22Rv1 (cell line): Measurements from ENCODE around the gene C7orf33.

Experiments
- H3K27ac ChIP-seq: fragments of 450-650 bp; 2 replicates; pipeline ENCODE4 v1.5.1; 2017
- CTCF ChIP-seq: fragments of 450-650 bp; IDR thresholded peaks from 2 replicates; pipeline ENCODE4 v1.5.1; 2017; ENCODE audit warnings: mild to moderate bottlenecking
- ZFX ChIP-seq: fragments of 450-650 bp; IDR thresholded peaks from 2 replicates; pipeline ENCODE4 v1.6.1; 2017; ENCODE audit warnings: antibody characterized with exemption, borderline replicate concordance

Gene C7orf33

GRCh38 chr7:148590471-148590870 lies at the start of gene C7orf33:
Gene C7orf33 (plus strand): TSS chr7:148590766. CDS start chr7:148590926, 160 bp downstream.
- TF ChIP-seq ZFX (no peak), CTCF (no peak)
- H3K27ac ChIP-seq: no peak within 1 kb of the TSS

GRCh38 chr7:148541891-148542504 lies 48.6 kb upstream of the C7orf33 start:
- no peak overlapping the region for H3K27ac ChIP-seq
- TF ChIP-seq CTCF (no peak), ZFX (no peak)

GRCh38 chr7:148543302-148543701 lies 47.3 kb upstream of the C7orf33 start:
- H3K27ac ChIP-seq: no peak overlapping the region
- TF ChIP-seq CTCF: no peak
- TF ChIP-seq ZFX: no peak

GRCh38 chr7:148545172-148545571 lies 45.4 kb upstream of the C7orf33 start:
- H3K27ac ChIP-seq: no peak overlapping the region
- TF ChIP-seq ZFX: no peak
- no peak for TF ChIP-seq CTCF

GRCh38 chr7:148545932-148546331 lies 44.6 kb upstream of the C7orf33 start:
- no peak for TF ChIP-seq ZFX
- TF ChIP-seq CTCF: no peak
- H3K27ac ChIP-seq: no peak overlapping the region

- TF ChIP-seq ZFX (no peak), CTCF (no peak)
- no peak overlapping the region for H3K27ac ChIP-seq
These were observed 43.7 kb upstream of the C7orf33 start for GRCh38 chr7:148546857-148547256.

- H3K27ac ChIP-seq: no peak overlapping the region
- no peak for TF ChIP-seq CTCF
- no peak for TF ChIP-seq ZFX
These were observed 42.6 kb upstream of the C7orf33 start for GRCh38 chr7:148547951-148548350.
